ENCODE measurements around the gene KCTD6.
A peak's percentile ranks its signal among the peaks of the same experiment; 100 is the strongest.
"Not testable (repeated sequence)": the region's sequence is repeated elsewhere in the genome, so short reads cannot be mapped to it uniquely, and the experiment has no call there.

The KCTD6 gene

GRCh38 chr3:58526515-58526957, 34.6 kb downstream of the KCTD6 start:
- H3K27me3 ChIP-seq (ENCODE audit: insufficient read depth, poor library complexity, severe bottlenecking) = no peaks in the 10 kb centered on the region
- TF ChIP-seq CTCF (IDR thresholded peaks at IDR 0.05; ENCODE audit: poor library complexity, severe bottlenecking) = no peak
- H3K9me3 ChIP-seq (ENCODE audit: severe bottlenecking) = no peaks in the 10 kb centered on the region
- peak; percentile 95 for ATAC-seq (ENCODE audit: low read depth)
- no peak for DNase-seq (ENCODE audit: low spot score)
- H3K4me3 ChIP-seq (ENCODE audit: severe bottlenecking) = no peak overlapping the region
- H3K36me3 ChIP-seq (ENCODE audit: low read depth) = no peaks in the 10 kb centered on the region
- no peak overlapping the region for H3K27ac ChIP-seq (ENCODE audit: poor library complexity, severe bottlenecking)
- H3K4me1 ChIP-seq (ENCODE audit: insufficient read depth, poor library complexity, severe bottlenecking) = peaks cover 9% of the 10 kb centered on the region

GRCh38 chr3:58527440-58527839, 35.5 kb downstream of the KCTD6 start:
- not testable (repeated sequence) for H3K27me3 ChIP-seq (ENCODE audit: insufficient read depth, poor library complexity, severe bottlenecking); H3K36me3 ChIP-seq (ENCODE audit: low read depth); H3K4me1 ChIP-seq (ENCODE audit: insufficient read depth, poor library complexity, severe bottlenecking); H3K9me3 ChIP-seq (ENCODE audit: severe bottlenecking); DNase-seq (ENCODE audit: low spot score); H3K27ac ChIP-seq (ENCODE audit: poor library complexity, severe bottlenecking); H3K4me3 ChIP-seq (ENCODE audit: severe bottlenecking); ATAC-seq (ENCODE audit: low read depth)

- DNase-seq (ENCODE audit: low spot score) (no peak), ATAC-seq (ENCODE audit: low read depth) (peak; percentile 52)
- no peaks in the 10 kb centered on the region for H3K9me3 ChIP-seq (ENCODE audit: severe bottlenecking)
- no peaks in the 10 kb centered on the region for H3K36me3 ChIP-seq (ENCODE audit: low read depth)
- peaks cover 9% of the 10 kb centered on the region for H3K4me1 ChIP-seq (ENCODE audit: insufficient read depth, poor library complexity, severe bottlenecking)
- H3K4me3 ChIP-seq (ENCODE audit: severe bottlenecking) = no peak overlapping the region
- H3K27ac ChIP-seq (ENCODE audit: poor library complexity, severe bottlenecking) = no peak overlapping the region
- TF ChIP-seq CTCF (IDR thresholded peaks at IDR 0.05; ENCODE audit: poor library complexity, severe bottlenecking) = no peak
- no peaks in the 10 kb centered on the region for H3K27me3 ChIP-seq (ENCODE audit: insufficient read depth, poor library complexity, severe bottlenecking)
Observed at GRCh38 chr3:58528629-58529028, 36.7 kb downstream of the KCTD6 start.

DNA sequence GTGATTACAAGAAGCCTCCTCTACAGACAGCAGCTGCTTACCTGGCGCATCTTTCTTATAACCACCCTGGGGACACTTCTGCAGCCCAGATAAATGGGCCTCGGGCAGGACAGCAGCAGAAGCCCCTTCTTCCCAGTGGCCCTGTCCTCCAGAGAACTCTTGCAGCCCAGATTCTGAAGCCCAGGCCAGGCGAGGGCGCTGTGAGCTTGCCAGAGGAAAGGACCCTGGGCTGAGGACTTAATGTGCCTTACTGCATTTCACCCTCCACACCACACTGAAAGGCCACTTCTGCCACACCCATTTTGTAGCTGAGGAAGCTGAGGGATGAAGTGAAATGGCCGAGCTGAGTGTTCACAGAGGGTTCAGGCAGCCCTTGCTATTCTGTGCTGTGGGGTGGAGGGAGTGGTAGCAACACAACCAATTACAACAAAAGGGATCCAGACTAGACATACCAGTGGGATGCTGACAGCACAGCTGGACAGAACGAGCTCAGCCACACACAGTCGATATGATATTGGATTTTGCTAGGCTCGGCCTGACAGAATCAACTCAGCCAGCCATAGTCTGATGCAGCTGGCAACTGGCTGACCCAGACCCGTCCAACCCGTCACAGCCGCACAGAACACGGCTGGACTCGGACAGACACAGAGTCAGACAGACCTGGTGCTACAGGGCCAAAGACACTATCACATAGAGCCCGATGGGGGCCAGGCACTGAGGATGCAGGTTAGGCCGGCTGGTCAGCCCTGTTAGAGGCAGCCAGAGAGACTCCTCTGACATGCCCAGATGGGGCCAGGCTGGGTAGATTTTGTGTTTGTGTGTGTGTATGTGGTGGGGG, 37.8 kb downstream of the KCTD6 start:
- DNase-seq (ENCODE audit: low spot score) = no peak
- H3K27me3 ChIP-seq (ENCODE audit: insufficient read depth, poor library complexity, severe bottlenecking) = no peaks in the 10 kb centered on the region
- H3K9me3 ChIP-seq (ENCODE audit: severe bottlenecking) = no peaks in the 10 kb centered on the region
- peaks cover 9% of the 10 kb centered on the region for H3K4me1 ChIP-seq (ENCODE audit: insufficient read depth, poor library complexity, severe bottlenecking)
- no peak for ATAC-seq (ENCODE audit: low read depth)
- no peak overlapping the region for H3K27ac ChIP-seq (ENCODE audit: poor library complexity, severe bottlenecking)
- no peak for TF ChIP-seq CTCF (IDR thresholded peaks at IDR 0.05; ENCODE audit: poor library complexity, severe bottlenecking)
- no peak overlapping the region for H3K4me3 ChIP-seq (ENCODE audit: severe bottlenecking)
- H3K36me3 ChIP-seq (ENCODE audit: low read depth) = no peaks in the 10 kb centered on the region

GRCh38 chr3:58530354-58530865, 38.5 kb downstream of the KCTD6 start:
- no peak overlapping the region for H3K4me3 ChIP-seq (ENCODE audit: severe bottlenecking)
- DNase-seq (ENCODE audit: low spot score) (no peak), ATAC-seq (ENCODE audit: low read depth) (no peak)
- H3K36me3 ChIP-seq (ENCODE audit: low read depth) = no peaks in the 10 kb centered on the region
- peaks cover 9% of the 10 kb centered on the region for H3K4me1 ChIP-seq (ENCODE audit: insufficient read depth, poor library complexity, severe bottlenecking)
- H3K27me3 ChIP-seq (ENCODE audit: insufficient read depth, poor library complexity, severe bottlenecking) = no peaks in the 10 kb centered on the region
- TF ChIP-seq CTCF (IDR thresholded peaks at IDR 0.05; ENCODE audit: poor library complexity, severe bottlenecking) = no peak
- H3K9me3 ChIP-seq (ENCODE audit: severe bottlenecking) = no peaks in the 10 kb centered on the region
- H3K27ac ChIP-seq (ENCODE audit: poor library complexity, severe bottlenecking) = no peak overlapping the region

All from RWPE2 (cell line).